ENCODE data around the gene ETAA1.

GRCh38 chr2:67416136-67416535, 19.0 kb downstream of the ETAA1 start:
- TF ChIP-seq SUZ12 (IDR thresholded peaks at IDR 0.05; ENCODE audit: extremely low read depth, insufficient read depth, insufficient read length), result no peak
- TF ChIP-seq ZNF274 (IDR thresholded peaks at IDR 0.05; ENCODE audit: low read depth, low read length), result no peak
- TF ChIP-seq YY1 (IDR thresholded peaks at IDR 0.05; ENCODE audit: insufficient read depth, insufficient read length), result no peak

Measured in NT2/D1 (cell line).